Measurements from ENCODE around the gene ABCE1.

The ABCE1 gene

DNA sequence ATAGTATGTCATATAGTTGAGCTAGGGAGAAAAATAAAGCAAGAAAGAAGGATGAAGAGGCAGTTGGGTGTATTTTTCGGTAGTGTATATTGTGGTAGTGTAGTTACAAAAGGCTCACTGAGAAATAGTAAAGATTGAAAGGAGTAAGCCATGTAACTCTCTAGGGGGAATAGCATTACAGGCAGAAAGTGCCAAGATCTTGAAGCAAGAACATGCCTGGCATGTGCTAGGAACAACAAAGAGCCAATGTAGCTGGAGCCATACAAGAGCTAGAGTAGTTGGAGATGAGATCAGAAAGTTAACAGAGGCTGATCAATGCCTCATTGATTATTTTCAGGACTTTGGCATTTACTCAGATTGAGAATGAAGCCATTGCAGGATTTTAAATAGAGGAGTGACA lies 3.0 kb downstream of the ABCE1 start:
- H3K9me3 ChIP-seq (ENCODE audit: control insufficient read depth in 2 of 2, low read length in 2 of 2): no peaks in the 10 kb centered on the region
- no peak overlapping the region for H3K4me3 ChIP-seq (ENCODE audit: low read length in 2 of 2)
- peaks cover 10 to 19% of the 10 kb centered on the region in 2 donors for H3K4me1 ChIP-seq (ENCODE audit: control insufficient read depth in 2 of 2, insufficient read depth in 2 of 2, low read length in 2 of 2)
- no peaks in the 10 kb centered on the region for H3K27me3 ChIP-seq (ENCODE audit: control insufficient read depth in 2 of 2, insufficient read depth in 2 of 2, low read length in 2 of 2)
- H3K36me3 ChIP-seq (ENCODE audit: control insufficient read depth in 2 of 2, insufficient read depth in 2 of 2, low read length in 2 of 2): peaks cover 9% of the 10 kb centered on the region in 2 donors
- no peak overlapping the region for H3K27ac ChIP-seq (ENCODE audit: low read depth in 2 of 2, low read length in 2 of 2)
- H3K9ac ChIP-seq (ENCODE audit: low read depth in 1 of 2, low read length in 2 of 2): no peak overlapping the region

GRCh38 chr4:145102619-145103018 lies 4.5 kb downstream of the ABCE1 start:
- Histone ChIP-seq H3K27ac (ENCODE audit: low read depth in 2 of 2, low read length in 2 of 2) (no peak overlapping the region), H3K4me3 (ENCODE audit: low read length in 2 of 2) (no peak overlapping the region), H3K9ac (ENCODE audit: low read depth in 1 of 2, low read length in 2 of 2) (no peak overlapping the region), H3K9me3 (ENCODE audit: control insufficient read depth in 2 of 2, low read length in 2 of 2) (no peaks in the 10 kb centered on the region), H3K4me1 (ENCODE audit: control insufficient read depth in 2 of 2, insufficient read depth in 2 of 2, low read length in 2 of 2) (peaks cover 7 to 8% of the 10 kb centered on the region in 2 donors), H3K27me3 (ENCODE audit: control insufficient read depth in 2 of 2, insufficient read depth in 2 of 2, low read length in 2 of 2) (no peaks in the 10 kb centered on the region), H3K36me3 (ENCODE audit: control insufficient read depth in 2 of 2, insufficient read depth in 2 of 2, low read length in 2 of 2) (peaks cover 14 to 20% of the 10 kb centered on the region in 2 donors)

- no peak overlapping the region for H3K4me3 ChIP-seq (ENCODE audit: low read length in 2 of 2)
- peaks cover 7 to 8% of the 10 kb centered on the region in 2 donors for H3K4me1 ChIP-seq (ENCODE audit: control insufficient read depth in 2 of 2, insufficient read depth in 2 of 2, low read length in 2 of 2)
- H3K27ac ChIP-seq (ENCODE audit: low read depth in 2 of 2, low read length in 2 of 2): no peak overlapping the region
- H3K9ac ChIP-seq (ENCODE audit: low read depth in 1 of 2, low read length in 2 of 2): no peak overlapping the region
- H3K36me3 ChIP-seq (ENCODE audit: control insufficient read depth in 2 of 2, insufficient read depth in 2 of 2, low read length in 2 of 2): peaks cover 21 to 27% of the 10 kb centered on the region in 2 donors
- H3K27me3 ChIP-seq (ENCODE audit: control insufficient read depth in 2 of 2, insufficient read depth in 2 of 2, low read length in 2 of 2): no peaks in the 10 kb centered on the region
- H3K9me3 ChIP-seq (ENCODE audit: control insufficient read depth in 2 of 2, low read length in 2 of 2): no peaks in the 10 kb centered on the region
These were observed 5.4 kb downstream of the ABCE1 start for GRCh38 chr4:145103496-145103895.

- no peaks in the 10 kb centered on the region for H3K4me1 ChIP-seq (ENCODE audit: control insufficient read depth in 2 of 2, insufficient read depth in 2 of 2, low read length in 2 of 2)
- no peaks in the 10 kb centered on the region for H3K27me3 ChIP-seq (ENCODE audit: control insufficient read depth in 2 of 2, insufficient read depth in 2 of 2, low read length in 2 of 2)
- H3K9ac ChIP-seq (ENCODE audit: low read depth in 1 of 2, low read length in 2 of 2): no peak overlapping the region
- H3K36me3 ChIP-seq (ENCODE audit: control insufficient read depth in 2 of 2, insufficient read depth in 2 of 2, low read length in 2 of 2): peaks cover 40 to 57% of the 10 kb centered on the region in 2 donors
- no peaks in the 10 kb centered on the region for H3K9me3 ChIP-seq (ENCODE audit: control insufficient read depth in 2 of 2, low read length in 2 of 2)
- no peak overlapping the region for H3K4me3 ChIP-seq (ENCODE audit: low read length in 2 of 2)
- no peak overlapping the region for H3K27ac ChIP-seq (ENCODE audit: low read depth in 2 of 2, low read length in 2 of 2)
These were observed 9.0 kb downstream of the ABCE1 start for GRCh38 chr4:145107126-145107525.

GRCh38 chr4:145108128-145108527 lies 10.0 kb downstream of the ABCE1 start:
- Histone ChIP-seq H3K4me1 (ENCODE audit: control insufficient read depth in 2 of 2, insufficient read depth in 2 of 2, low read length in 2 of 2) (no peaks in the 10 kb centered on the region), H3K4me3 (ENCODE audit: low read length in 2 of 2) (no peak overlapping the region), H3K27me3 (ENCODE audit: control insufficient read depth in 2 of 2, insufficient read depth in 2 of 2, low read length in 2 of 2) (no peaks in the 10 kb centered on the region), H3K27ac (ENCODE audit: low read depth in 2 of 2, low read length in 2 of 2) (no peak overlapping the region), H3K9ac (ENCODE audit: low read depth in 1 of 2, low read length in 2 of 2) (no peak overlapping the region), H3K36me3 (ENCODE audit: control insufficient read depth in 2 of 2, insufficient read depth in 2 of 2, low read length in 2 of 2) (peaks cover 49 to 66% of the 10 kb centered on the region in 2 donors), H3K9me3 (ENCODE audit: control insufficient read depth in 2 of 2, low read length in 2 of 2) (no peaks in the 10 kb centered on the region)

DNA sequence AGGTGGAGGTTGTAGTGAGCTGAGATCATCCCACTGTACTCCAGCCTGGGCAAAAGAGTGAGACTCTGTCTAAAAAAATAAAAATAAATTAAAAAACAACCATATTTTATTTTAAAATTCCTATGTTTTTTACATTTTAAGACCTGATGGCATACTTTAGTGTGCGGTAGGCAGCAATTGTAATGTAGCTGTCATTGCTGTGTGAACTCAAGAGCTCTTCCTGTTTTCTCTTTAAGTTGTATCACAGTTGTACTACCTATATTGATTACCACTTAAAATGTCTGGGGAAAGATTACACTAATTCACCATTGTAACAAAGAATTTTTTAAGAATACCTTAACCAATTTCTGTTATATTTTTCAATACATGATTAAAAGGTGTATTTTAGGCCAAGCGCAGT lies 27.3 kb downstream of the ABCE1 start:
- Histone ChIP-seq H3K4me1 (ENCODE audit: control insufficient read depth in 2 of 2, insufficient read depth in 2 of 2, low read length in 2 of 2) (no peaks in the 10 kb centered on the region), H3K4me3 (ENCODE audit: low read length in 2 of 2) (no peak overlapping the region), H3K36me3 (ENCODE audit: control insufficient read depth in 2 of 2, insufficient read depth in 2 of 2, low read length in 2 of 2) (peaks cover 36 to 66% of the 10 kb centered on the region in 2 donors), H3K27ac (ENCODE audit: low read depth in 2 of 2, low read length in 2 of 2) (no peak overlapping the region), H3K27me3 (ENCODE audit: control insufficient read depth in 2 of 2, insufficient read depth in 2 of 2, low read length in 2 of 2) (no peaks in the 10 kb centered on the region), H3K9ac (ENCODE audit: low read depth in 1 of 2, low read length in 2 of 2) (no peak overlapping the region), H3K9me3 (ENCODE audit: control insufficient read depth in 2 of 2, low read length in 2 of 2) (no peaks in the 10 kb centered on the region)

GRCh38 chr4:145130130-145130529 lies 32.0 kb downstream of the ABCE1 start:
- Histone ChIP-seq H3K36me3 (ENCODE audit: control insufficient read depth in 2 of 2, insufficient read depth in 2 of 2, low read length in 2 of 2) (peaks cover 14 to 36% of the 10 kb centered on the region in 2 donors), H3K4me3 (ENCODE audit: low read length in 2 of 2) (no peak overlapping the region), H3K9me3 (ENCODE audit: control insufficient read depth in 2 of 2, low read length in 2 of 2) (no peaks in the 10 kb centered on the region), H3K27me3 (ENCODE audit: control insufficient read depth in 2 of 2, insufficient read depth in 2 of 2, low read length in 2 of 2) (no peaks in the 10 kb centered on the region), H3K9ac (ENCODE audit: low read depth in 1 of 2, low read length in 2 of 2) (no peak overlapping the region), H3K27ac (ENCODE audit: low read depth in 2 of 2, low read length in 2 of 2) (no peak overlapping the region), H3K4me1 (ENCODE audit: control insufficient read depth in 2 of 2, insufficient read depth in 2 of 2, low read length in 2 of 2) (no peaks in the 10 kb centered on the region)

DNA sequence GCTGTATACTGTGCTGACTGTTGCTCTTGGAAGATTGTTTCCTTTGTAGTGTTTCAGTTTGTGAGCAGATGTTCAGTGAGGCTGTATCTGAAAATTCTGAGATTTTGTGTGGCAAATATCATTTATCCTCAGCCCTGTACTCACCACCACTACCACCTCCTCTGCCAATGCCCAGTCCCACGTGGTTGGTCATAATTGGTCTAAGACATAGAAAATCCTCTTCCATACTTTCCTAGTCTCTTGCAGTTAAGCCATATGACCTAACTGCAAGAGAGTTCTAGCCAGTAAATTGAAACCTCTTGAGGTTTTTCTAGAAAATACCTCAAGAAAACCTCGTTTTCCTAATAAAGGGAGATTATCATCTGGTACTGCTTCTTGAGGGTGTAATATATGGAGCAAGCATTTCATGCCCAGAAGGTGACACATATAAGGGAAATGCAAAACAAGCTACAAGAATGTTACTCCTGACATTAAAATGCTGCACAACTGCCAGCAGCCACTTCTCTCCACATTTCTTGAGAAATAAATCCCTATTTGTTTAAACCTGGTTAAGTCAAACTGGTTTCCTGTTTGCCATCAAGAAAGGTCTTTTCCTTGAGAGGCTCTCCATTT lies 32.8 kb downstream of the ABCE1 start:
- no peak overlapping the region for H3K27ac ChIP-seq (ENCODE audit: low read depth in 2 of 2, low read length in 2 of 2)

GRCh38 chr4:145131848-145132247 lies 33.7 kb downstream of the ABCE1 start:
- Histone ChIP-seq H3K4me1 (ENCODE audit: control insufficient read depth in 2 of 2, insufficient read depth in 2 of 2, low read length in 2 of 2) (no peaks in the 10 kb centered on the region), H3K4me3 (ENCODE audit: low read length in 2 of 2) (no peak overlapping the region), H3K9me3 (ENCODE audit: control insufficient read depth in 2 of 2, low read length in 2 of 2) (no peaks in the 10 kb centered on the region), H3K36me3 (ENCODE audit: control insufficient read depth in 2 of 2, insufficient read depth in 2 of 2, low read length in 2 of 2) (peaks cover 5 to 20% of the 10 kb centered on the region in 2 donors), H3K9ac (ENCODE audit: low read depth in 1 of 2, low read length in 2 of 2) (no peak overlapping the region), H3K27me3 (ENCODE audit: control insufficient read depth in 2 of 2, insufficient read depth in 2 of 2, low read length in 2 of 2) (no peaks in the 10 kb centered on the region), H3K27ac (ENCODE audit: low read depth in 2 of 2, low read length in 2 of 2) (no peak overlapping the region)

More for the DNA sequence above, 32.8 kb downstream of the ABCE1 start:
- H3K4me3 ChIP-seq (ENCODE audit: low read length in 2 of 2): no peak overlapping the region
- no peak overlapping the region for H3K9ac ChIP-seq (ENCODE audit: low read depth in 1 of 2, low read length in 2 of 2)
- no peaks in the 10 kb centered on the region for H3K27me3 ChIP-seq (ENCODE audit: control insufficient read depth in 2 of 2, insufficient read depth in 2 of 2, low read length in 2 of 2)
- H3K4me1 ChIP-seq (ENCODE audit: control insufficient read depth in 2 of 2, insufficient read depth in 2 of 2, low read length in 2 of 2): no peaks in the 10 kb centered on the region
- no peaks in the 10 kb centered on the region for H3K9me3 ChIP-seq (ENCODE audit: control insufficient read depth in 2 of 2, low read length in 2 of 2)
- peaks cover 12 to 29% of the 10 kb centered on the region in 2 donors for H3K36me3 ChIP-seq (ENCODE audit: control insufficient read depth in 2 of 2, insufficient read depth in 2 of 2, low read length in 2 of 2)

GRCh38 chr4:145132511-145133098 lies 34.5 kb downstream of the ABCE1 start:
- Histone ChIP-seq H3K36me3 (ENCODE audit: control insufficient read depth in 2 of 2, insufficient read depth in 2 of 2, low read length in 2 of 2) (peaks cover 4 to 16% of the 10 kb centered on the region in 2 donors), H3K9ac (ENCODE audit: low read depth in 1 of 2, low read length in 2 of 2) (no peak overlapping the region), H3K4me1 (ENCODE audit: control insufficient read depth in 2 of 2, insufficient read depth in 2 of 2, low read length in 2 of 2) (no peaks in the 10 kb centered on the region), H3K27me3 (ENCODE audit: control insufficient read depth in 2 of 2, insufficient read depth in 2 of 2, low read length in 2 of 2) (no peaks in the 10 kb centered on the region), H3K27ac (ENCODE audit: low read depth in 2 of 2, low read length in 2 of 2) (no peak overlapping the region), H3K4me3 (ENCODE audit: low read length in 2 of 2) (no peak overlapping the region), H3K9me3 (ENCODE audit: control insufficient read depth in 2 of 2, low read length in 2 of 2) (no peaks in the 10 kb centered on the region)
